GM12872 (cell line): Measurements from ENCODE around the gene AUTS2.

Experiments used
- TF ChIP-seq, protein P1 (sequence below): IDR thresholded peaks from 3 replicates; pipeline ENCODE4 v1.5.1; 2011; ENCODE audit warnings: low read depth, mild to moderate bottlenecking, low read length, moderate library complexity; ENCODE audit not compliant: insufficient read depth

AUTS2 gene

GRCh38 chr7:70624500-70625103 lies 1026.3 kb downstream of the AUTS2 start:
- TF ChIP-seq, protein P1, sequence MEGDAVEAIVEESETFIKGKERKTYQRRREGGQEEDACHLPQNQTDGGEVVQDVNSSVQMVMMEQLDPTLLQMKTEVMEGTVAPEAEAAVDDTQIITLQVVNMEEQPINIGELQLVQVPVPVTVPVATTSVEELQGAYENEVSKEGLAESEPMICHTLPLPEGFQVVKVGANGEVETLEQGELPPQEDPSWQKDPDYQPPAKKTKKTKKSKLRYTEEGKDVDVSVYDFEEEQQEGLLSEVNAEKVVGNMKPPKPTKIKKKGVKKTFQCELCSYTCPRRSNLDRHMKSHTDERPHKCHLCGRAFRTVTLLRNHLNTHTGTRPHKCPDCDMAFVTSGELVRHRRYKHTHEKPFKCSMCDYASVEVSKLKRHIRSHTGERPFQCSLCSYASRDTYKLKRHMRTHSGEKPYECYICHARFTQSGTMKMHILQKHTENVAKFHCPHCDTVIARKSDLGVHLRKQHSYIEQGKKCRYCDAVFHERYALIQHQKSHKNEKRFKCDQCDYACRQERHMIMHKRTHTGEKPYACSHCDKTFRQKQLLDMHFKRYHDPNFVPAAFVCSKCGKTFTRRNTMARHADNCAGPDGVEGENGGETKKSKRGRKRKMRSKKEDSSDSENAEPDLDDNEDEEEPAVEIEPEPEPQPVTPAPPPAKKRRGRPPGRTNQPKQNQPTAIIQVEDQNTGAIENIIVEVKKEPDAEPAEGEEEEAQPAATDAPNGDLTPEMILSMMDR: no peak

GRCh38 chr7:70627461-70627860 lies 1029.2 kb downstream of the AUTS2 start:
- TF ChIP-seq, protein P1: no peak

- TF ChIP-seq, protein P1: no peak
Observed at GRCh38 chr7:70630440-70630817, 1032.2 kb downstream of the AUTS2 start.

DNA sequence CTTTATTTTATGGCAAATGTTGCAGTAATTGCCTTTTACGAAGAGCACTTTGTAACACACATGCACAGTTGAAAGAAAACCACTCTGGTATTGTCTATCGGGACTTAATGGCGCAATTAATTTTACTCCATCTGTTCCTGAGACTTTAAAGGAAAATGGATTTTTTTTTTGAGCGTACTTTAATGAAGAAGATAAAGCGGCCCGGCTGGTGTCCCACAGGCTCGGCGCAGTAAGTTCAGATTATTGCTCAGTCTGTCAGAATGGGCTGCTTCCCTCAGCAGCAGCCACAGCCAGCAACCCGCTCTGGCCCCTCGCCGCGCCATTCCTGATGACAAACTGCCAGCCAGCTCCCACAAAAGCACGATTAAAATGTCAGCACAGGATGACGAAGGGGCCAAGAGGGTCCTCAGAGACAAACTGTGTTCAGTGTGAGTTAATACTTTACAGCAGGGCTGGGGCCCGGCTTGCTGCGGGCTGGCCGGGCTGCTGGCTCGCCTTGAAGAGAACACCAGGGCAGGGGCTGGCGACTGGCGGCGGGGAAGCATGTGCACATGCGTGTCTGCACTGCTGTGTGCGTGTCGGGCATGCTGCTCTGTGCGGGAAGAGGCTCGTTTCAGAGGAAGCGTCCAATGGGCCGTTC lies 1032.7 kb downstream of the AUTS2 start:
- TF ChIP-seq, protein P1: no peak

DNA sequence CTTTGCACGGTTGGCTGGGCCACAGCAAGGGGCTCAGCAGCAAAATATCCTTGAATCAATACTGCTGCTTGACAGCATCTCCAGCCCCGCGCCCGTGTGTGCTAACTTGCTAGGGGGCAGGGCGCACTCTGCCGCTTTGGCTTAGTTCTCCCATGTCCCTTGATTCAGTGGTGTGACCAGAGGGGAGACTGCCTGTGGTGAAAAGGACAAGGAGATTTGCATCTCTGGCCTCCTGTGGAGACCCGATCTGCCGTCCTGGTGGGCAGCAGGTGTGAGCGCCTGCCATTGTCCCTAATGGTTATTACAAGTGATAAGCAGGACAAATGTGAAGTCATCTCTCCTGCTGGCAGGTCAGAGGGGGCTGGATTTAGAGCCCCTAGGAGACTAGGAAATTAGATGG lies 1033.4 kb downstream of the AUTS2 start:
- TF ChIP-seq, protein P1: no peak

GRCh38 chr7:70632400-70632799 lies 1034.1 kb downstream of the AUTS2 start:
- TF ChIP-seq, protein P1: no peak

- TF ChIP-seq, protein P1: no peak
Observed at GRCh38 chr7:70634071-70634470, 1035.8 kb downstream of the AUTS2 start.
